Measurements from ENCODE around the gene GTF2F2.
A peak's percentile ranks its signal among the peaks of the same experiment; 100 is the strongest.
"Not testable (repeated sequence)": the region's sequence is repeated elsewhere in the genome, so short reads cannot be mapped to it uniquely, and the experiment has no call there.

Gene GTF2F2

DNA sequence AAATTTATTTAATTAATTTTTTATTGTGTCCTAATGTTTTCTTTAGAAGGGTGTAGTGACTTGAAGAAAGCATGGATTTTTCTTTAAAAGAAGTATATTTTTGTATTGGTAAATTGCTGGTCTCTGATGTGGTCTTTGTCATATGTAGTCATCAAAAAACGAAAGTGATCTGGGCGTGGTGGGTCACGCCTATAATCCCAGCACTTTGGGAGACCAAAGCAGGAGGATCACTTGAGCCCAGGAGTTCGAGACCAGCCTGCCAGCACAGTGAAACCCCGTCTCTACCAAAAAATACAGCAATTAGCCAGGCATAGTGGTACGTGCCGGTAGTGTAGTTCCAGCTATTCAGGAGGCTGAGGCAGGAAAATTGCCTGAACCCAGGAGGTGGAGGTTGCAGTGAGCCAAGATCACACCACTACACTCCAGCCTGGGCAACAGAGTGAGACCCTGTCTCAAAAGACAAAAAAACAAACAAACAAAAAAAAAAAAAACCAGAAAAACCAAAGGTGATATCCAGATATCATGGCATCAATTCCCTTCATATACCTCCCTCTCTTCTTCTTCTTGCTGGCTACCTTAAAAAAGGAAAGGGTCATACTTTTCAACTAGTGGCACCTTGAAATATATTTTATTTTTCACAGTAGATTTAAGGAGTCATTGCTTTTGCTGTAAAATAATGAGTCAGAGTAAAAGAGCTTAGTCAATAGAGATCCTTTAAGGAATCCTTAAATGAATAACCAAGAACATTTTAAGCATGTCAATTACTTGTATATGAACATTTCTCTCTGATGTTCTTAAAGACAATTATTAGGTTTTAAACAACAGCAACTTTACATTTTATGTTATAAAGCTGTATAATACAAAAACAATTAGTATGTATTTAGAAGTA, 60.6 kb downstream of the GTF2F2 start:
- DNase-seq: no peak

DNA sequence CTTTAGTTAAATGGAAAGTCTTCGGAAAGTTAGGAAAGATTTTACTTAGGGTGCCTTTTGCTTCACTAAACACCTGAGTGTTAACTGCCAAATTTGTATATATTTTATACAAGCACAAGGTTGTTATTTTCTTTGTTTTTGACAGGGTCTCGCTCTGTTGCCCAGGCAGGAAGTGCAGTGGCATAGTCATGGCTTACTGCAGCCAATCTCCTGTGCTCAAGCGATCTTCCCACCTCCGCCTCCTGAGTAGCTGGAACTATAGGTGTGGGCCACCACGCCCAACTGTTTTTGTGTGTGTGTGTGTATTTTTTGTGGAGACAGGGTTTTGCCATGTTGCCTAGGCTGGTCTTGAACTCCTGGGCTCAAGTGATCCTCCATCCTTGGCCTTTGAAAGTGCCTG, 64.4 kb downstream of the GTF2F2 start:
- DNase-seq: no peak

DNA sequence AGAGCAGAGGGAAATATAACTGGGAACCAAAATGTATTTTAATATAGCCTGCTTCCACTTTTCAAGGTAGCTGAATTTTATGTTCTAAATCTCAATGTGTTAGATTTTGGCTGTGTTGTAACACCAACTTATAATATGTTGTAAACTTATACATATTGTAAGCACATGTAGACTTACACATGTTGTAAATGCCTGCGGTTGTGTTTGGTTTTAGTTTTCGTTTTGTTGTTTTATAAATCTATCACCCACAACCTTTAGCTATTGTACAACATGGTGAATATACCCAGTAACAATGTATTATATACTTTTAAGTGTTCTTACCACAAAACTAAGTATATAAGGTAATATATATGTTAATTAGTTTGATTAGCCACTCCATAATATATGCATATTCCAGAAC, 65.0 kb downstream of the GTF2F2 start:
- DNase-seq: no peak

DNA sequence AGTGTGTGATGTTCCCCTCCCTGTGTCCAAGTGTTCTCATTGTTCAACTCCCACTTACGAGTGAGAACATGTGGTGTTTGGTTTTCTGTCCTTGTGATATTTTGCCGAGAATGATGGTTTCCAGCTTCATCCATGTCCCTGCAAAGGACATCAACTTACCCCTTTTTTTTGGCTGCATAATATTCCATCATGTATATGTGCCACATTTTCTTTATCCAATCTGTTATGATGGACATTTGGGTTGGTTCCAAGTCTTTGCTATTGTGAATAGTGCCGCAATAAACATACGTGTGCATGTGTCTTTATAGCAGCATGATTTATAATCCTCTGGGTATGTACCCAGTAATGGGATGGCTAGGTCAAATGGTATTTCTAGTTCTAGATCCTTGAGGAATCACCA, 68.8 kb downstream of the GTF2F2 start:
- not testable (repeated sequence) for DNase-seq

- DNase-seq: not testable (repeated sequence)
These were observed 69.2 kb downstream of the GTF2F2 start for GRCh38 chr13:45189511-45189910.

GRCh38 chr13:45191874-45192273, 71.6 kb downstream of the GTF2F2 start:
- DNase-seq: no peak

DNA sequence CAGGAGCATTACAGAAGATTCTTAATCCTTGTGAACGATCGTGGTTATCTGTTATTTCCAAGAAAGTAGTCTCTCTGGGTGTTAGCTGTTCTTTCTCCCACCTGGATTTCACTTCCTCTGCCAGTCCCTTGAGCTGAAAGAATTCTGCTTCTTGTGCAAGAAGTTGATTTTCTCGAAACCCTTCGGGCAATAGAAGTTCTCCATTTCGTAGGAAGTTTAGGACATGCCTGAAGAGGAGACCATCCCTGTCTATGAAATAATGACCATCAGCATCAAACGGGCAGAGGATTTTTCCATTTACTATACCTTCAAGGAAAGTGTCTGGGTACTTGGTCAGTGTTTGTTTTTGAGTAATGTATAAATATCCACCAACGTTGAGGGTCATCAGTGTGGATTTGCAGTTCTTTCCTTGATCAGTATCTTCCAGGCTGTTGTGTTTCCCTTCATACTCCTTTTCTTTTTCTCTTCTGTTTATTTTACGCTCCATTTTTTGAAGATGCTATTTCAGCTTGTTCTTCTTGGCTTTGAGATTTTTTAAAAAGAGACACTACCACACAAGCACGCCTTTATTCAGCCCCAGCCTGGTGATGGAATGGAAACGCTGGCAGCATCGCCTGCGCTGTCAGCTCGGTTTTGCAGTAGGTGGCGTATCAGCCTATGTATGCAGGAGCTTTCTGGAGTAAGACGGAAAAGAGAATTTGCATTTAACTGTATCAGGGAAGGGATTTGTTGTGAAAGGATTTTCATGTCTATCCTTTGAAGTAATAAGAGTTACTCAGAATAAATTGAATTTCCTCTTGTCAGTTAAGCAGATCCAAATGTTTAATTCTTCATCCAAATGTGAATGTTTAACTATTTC, 74.0 kb downstream of the GTF2F2 start:
- DNase-seq: peak; percentile 74

DNA sequence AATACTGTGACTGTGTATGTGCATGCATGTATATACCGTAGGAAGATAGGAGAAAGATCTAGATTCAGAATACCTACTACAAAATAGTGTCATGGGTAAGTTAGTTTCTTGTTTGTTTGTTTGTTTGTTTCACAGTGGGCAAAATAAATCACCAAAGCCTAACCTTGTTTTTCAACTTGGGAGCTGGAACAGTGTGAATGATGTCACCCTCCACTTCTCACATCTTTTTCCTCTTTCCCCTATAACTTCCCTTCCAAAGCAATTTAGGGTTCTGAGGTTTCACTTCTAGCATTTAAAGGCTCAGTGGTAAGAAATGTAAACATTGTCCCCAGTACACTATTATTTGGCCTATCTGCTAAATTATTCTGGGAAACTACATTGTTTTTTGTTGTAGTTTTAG, 75.1 kb downstream of the GTF2F2 start:
- DNase-seq: no peak

GRCh38 chr13:45196096-45196495, 75.8 kb downstream of the GTF2F2 start:
- DNase-seq: no peak

DNA sequence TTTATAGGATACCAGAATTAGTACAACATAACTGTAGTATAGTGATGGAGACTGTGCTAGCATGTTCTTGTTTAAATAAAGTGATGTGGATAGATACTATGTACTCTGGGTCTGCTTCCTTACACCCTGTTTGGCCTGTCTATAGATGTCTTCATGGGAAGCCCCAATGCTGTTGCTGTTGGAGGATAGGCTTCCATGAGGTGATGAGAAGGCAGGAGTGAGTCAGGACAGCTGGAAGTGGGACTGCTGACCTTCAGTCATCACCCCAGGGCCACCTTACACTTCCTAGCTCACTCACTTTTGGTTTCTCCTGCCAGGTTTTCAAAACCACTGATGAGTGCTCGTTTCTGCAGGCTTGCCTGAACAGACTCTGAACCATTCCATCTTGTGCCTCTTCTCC, 76.3 kb downstream of the GTF2F2 start:
- DNase-seq: no peak

GRCh38 chr13:45198041-45198440, 77.7 kb downstream of the GTF2F2 start:
- no peak for DNase-seq

DNA sequence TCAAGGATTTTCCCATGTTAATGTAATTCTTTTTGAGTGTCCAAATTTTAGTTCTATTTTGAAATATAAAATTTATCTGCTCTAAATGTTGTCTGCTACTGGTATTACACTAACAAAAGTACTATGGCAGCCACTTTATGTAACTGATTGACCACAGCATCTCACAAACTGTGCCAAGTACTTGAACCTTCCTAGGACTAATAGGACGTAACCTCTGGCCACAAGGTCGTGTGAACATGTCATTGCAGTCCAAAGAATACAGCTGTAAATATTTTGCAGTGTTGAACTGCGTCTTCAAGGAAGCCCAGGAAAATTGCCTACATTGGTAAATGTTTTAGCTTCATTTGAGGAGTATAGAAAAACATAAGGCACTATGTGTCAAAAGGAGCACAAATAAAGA, 78.6 kb downstream of the GTF2F2 start:
- DNase-seq: no peak

DNA sequence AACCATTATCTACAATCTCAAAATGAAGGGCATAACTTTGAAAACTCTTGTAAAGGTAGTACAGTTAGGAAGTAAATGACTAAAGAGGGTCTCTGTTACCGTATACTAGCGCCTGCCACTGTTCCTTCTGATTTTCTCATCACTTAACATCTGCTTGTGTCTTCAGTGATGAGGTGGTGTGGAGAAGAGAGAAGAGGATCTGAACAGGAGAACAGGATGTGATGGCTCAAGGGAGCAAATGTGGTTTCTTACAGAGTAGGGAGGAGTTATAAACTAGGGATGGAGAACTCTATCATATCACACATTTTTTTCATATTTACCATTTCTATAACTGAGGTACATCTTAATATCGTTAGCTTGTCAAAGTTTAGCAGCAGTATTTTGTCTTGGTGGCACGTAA, 79.4 kb downstream of the GTF2F2 start:
- DNase-seq: no peak

DNA sequence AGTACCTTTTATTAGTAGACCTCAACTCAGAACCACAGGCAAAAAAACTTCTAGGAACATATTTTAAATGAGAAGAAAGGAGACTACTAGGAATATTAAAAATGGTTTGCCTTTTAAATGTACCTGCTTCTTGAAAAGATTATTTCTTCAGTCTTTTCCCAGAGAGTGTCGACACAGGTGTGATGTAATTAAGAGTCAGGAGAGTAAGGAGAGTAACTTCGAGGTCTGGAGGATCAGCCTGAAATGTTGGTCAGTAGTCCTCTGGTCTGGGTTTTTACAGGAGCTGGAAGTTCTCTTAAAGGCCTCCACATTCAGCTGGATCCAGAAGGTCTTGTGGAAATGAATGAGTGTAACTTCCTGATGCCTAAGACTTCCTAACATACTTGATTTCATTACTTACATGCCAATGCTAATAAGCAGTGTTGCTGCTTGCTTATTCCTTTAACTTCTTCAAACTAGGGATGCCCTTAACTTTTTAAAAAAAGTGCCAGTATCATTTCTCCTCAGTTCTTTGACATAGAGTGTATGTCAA, 80.5 kb downstream of the GTF2F2 start, which contains the start of gene KCTD4:
KCTD4 (minus strand) TSS at position 345 of the 532 bp plus-strand sequence. CDS start 6,478 bp downstream, outside the sequence.
- no peak for DNase-seq

DNA sequence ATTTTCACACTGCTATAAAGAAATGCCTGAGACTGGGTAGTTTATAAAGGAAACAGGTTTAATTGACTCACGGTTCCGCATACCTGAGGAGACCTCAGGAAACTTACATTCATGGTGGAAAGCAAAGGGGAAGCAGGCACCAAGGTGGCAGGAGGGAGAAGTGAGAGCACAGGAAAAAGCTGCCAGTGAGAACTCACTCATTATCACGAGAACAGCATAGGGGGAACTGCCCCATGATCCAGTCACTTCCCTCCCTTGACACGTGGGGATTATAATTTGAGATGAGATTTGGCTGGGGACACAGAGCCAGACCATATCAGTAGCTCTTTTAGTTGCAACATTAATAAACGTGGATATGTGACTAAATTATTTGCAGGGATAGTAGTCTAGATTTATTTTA, 84.8 kb downstream of the GTF2F2 start:
- no peak for DNase-seq

DNA sequence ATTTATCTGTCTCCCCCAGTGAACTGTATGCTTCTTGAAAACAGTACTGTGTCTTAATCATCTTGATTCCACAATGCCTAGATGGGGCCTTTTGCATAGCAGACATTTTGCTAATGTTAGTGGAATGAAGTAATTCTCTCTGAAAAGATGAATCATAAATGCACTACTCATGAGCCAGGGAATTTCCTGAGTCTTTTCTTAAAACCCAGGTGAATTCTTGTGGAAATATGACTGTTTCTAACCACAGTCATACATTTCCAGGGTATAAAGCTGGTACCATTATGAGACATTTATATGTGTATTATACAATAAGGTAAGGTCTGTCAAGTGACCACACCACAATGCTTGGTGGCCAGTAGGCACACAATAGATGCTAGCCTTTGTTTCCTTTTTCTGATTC, 86.0 kb downstream of the GTF2F2 start:
- DNase-seq: no peak

GRCh38 chr13:45207319-45207718, 87.0 kb downstream of the GTF2F2 start:
- no peak for DNase-seq

GRCh38 chr13:45208132-45208531, 87.8 kb downstream of the GTF2F2 start:
- DNase-seq: no peak

DNA sequence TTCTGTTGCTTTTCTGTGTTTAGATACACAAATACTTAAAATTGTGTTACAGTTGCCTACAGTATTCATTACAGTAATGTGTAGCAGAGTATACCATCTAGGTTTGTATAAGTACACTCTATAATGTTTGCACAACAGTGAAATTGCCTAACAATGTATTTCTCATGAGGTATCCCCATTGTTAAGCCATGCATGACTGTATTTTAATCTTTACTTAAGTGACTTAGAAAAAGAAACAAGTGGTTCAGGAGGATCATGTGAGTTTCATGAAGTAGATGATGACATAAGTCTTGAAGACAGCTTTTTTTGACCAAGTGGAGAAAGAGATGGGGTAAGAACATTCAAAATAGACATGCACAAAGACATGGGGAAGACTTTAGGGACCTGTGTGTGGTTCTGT, 88.9 kb downstream of the GTF2F2 start:
- no peak for DNase-seq

DNA sequence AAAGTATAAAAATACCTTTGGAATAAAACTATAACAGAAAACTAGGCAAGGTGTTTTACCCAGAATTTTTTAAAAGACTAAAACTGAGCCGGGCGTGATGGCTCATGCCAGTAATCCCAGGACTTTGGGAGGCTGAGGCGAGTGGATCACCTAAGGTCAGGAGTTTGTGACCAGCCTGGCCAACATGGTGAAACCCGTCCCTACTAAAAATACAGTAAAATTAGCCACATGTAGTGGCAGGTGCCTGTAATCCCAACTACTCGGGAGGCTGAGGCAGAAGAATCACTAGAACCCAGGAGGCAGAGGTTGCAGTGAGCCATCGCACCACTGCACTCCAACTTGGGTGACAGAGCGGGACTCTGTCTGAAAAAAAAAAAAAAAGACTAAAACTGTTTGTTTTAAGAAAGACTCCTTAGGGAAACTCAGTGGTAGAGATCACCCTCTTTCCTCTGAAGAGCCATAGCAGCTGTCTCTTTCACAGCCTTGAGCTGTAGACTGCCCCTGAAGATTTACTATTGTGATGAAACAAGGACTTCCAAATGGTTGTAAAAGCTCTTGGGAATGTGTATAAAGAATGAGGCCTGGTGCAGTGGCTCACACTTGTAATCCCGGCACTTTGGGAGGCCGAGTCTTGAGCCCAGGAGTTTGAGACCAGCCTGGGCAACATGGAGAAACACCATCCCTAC, 95.2 kb downstream of the GTF2F2 start:
- no peak for DNase-seq

DNA sequence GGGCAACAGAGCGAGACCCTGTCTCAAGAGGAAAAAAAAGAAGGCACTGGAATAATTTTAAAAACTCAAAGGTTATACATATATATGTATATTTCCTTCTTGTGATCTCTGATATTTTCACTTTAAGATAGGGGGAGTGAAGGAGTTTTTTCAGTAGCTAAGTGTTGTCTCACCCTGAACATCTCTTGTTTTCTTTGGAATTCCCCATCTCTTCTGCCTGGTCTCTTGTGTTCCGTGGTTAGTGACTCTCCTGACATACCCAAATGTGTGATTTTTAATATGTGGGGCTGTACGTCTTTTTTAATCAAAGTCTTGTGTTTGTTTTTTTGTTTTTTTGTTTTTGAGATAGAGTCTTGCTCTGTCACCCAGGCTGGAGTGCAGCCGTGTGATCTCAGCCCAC, 95.9 kb downstream of the GTF2F2 start:
- no peak for DNase-seq

DNA sequence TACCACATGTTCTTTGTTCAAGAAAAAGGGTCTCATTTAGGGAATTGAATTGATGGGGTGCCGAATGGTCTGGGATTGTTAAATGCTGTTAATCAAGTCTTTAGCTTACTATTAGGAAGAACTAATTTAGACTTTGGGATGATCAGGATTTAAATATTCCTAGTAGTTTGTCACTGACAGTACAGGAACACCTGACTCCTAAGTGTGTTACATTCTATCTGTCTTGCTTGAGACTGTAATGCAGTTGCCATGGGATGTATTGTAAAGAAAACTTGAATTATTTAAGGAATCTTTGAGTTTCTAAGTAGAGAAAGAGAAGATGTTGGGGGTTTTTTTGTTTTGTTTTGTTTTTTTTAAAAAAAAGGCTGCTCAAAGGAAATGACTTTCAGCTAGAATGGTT, 98.4 kb downstream of the GTF2F2 start:
- DNase-seq: no peak

All from NCI-H526 treated with DMSO at 0.1 percent for 48 hours (cell line).